OCI-LY7 (cell line): ENCODE results near the gene IFNB1.

ENCODE experiments used
- CTCF ChIP-seq: fragments of 200-600 bp; sonication (generic); conservative IDR thresholded peaks from 2 replicates; pipeline ENCODE4 v1.5.1; 2014; ENCODE audit warnings: mild to moderate bottlenecking, antibody characterized with exemption, low read length, moderate library complexity, mixed read lengths
- EZH2phosphoT487 ChIP-seq: fragments of 200-600 bp; sonication (generic); IDR thresholded peaks from 2 replicates; pipeline ENCODE4 v1.6.1; 2018; ENCODE audit warnings: low read depth, borderline replicate concordance, mild to moderate bottlenecking, mixed run types, antibody characterized with exemption, low read length, moderate library complexity, mixed read lengths

GRCh38 chr9:21070171-21070571 lies 7.6 kb downstream of the IFNB1 start:
- no peak for TF ChIP-seq CTCF
- TF ChIP-seq EZH2phosphoT487 = no peak
